ENCODE results near the gene ROBO1.

Gene ROBO1

GRCh38 chr3:78668302-78668701, 1099.5 kb downstream of the ROBO1 start:
- no peaks in the 10 kb centered on the region for H3K9me3 ChIP-seq
- H3K4me1 ChIP-seq (ENCODE audit: control insufficient read depth in 1 of 2, insufficient read depth in 1 of 2, low read depth in 1 of 2, low read length in 1 of 2) = no peaks in the 10 kb centered on the region
- no peaks in the 10 kb centered on the region for H3K27me3 ChIP-seq
- H3K36me3 ChIP-seq = no peaks in the 10 kb centered on the region
- no peak for TF ChIP-seq CTCF (IDR thresholded peaks at IDR 0.05)
- no peak overlapping the region for H3K4me3 ChIP-seq (ENCODE audit: low read depth in 1 of 2, low read length in 1 of 2)
- no peak overlapping the region for H3K27ac ChIP-seq

GRCh38 chr3:78666470-78666800, 1101.4 kb downstream of the ROBO1 start:
- no peaks in the 10 kb centered on the region for H3K27me3 ChIP-seq
- no peaks in the 10 kb centered on the region for H3K9me3 ChIP-seq
- H3K36me3 ChIP-seq = no peaks in the 10 kb centered on the region
- H3K27ac ChIP-seq = no peak overlapping the region
- no peak for TF ChIP-seq CTCF (IDR thresholded peaks at IDR 0.05)
- no peak overlapping the region for H3K4me3 ChIP-seq (ENCODE audit: low read depth in 1 of 2, low read length in 1 of 2)
- no peaks in the 10 kb centered on the region for H3K4me1 ChIP-seq (ENCODE audit: control insufficient read depth in 1 of 2, insufficient read depth in 1 of 2, low read depth in 1 of 2, low read length in 1 of 2)

GRCh38 chr3:78665776-78666469, 1101.9 kb downstream of the ROBO1 start:
- H3K4me3 ChIP-seq (ENCODE audit: low read depth in 1 of 2, low read length in 1 of 2) = no peak overlapping the region
- H3K27me3 ChIP-seq = no peaks in the 10 kb centered on the region
- H3K27ac ChIP-seq = no peak overlapping the region
- no peak for TF ChIP-seq CTCF (IDR thresholded peaks at IDR 0.05)
- H3K4me1 ChIP-seq (ENCODE audit: control insufficient read depth in 1 of 2, insufficient read depth in 1 of 2, low read depth in 1 of 2, low read length in 1 of 2) = no peaks in the 10 kb centered on the region
- no peaks in the 10 kb centered on the region for H3K9me3 ChIP-seq
- H3K36me3 ChIP-seq = no peaks in the 10 kb centered on the region

GRCh38 chr3:78665101-78665500, 1102.7 kb downstream of the ROBO1 start:
- H3K9me3 ChIP-seq = no peaks in the 10 kb centered on the region
- no peak for TF ChIP-seq CTCF (IDR thresholded peaks at IDR 0.05)
- H3K27me3 ChIP-seq = no peaks in the 10 kb centered on the region
- H3K4me3 ChIP-seq (ENCODE audit: low read depth in 1 of 2, low read length in 1 of 2) = no peak overlapping the region
- H3K4me1 ChIP-seq (ENCODE audit: control insufficient read depth in 1 of 2, insufficient read depth in 1 of 2, low read depth in 1 of 2, low read length in 1 of 2) = no peaks in the 10 kb centered on the region
- H3K36me3 ChIP-seq = no peaks in the 10 kb centered on the region
- H3K27ac ChIP-seq = no peak overlapping the region

- Histone ChIP-seq H3K4me3 (ENCODE audit: low read depth in 1 of 2, low read length in 1 of 2) (no peak overlapping the region), H3K9me3 (no peaks in the 10 kb centered on the region), H3K4me1 (ENCODE audit: control insufficient read depth in 1 of 2, insufficient read depth in 1 of 2, low read depth in 1 of 2, low read length in 1 of 2) (no peaks in the 10 kb centered on the region), H3K27me3 (no peaks in the 10 kb centered on the region), H3K36me3 (no peaks in the 10 kb centered on the region), H3K27ac (no peak overlapping the region)
- no peak for TF ChIP-seq CTCF (IDR thresholded peaks at IDR 0.05)
Observed at GRCh38 chr3:78660957-78661356, 1106.8 kb downstream of the ROBO1 start.
